SHP77 (cell line): ENCODE results near the gene CGN.

Experiments used
- DNase-seq, 2 experiments: peaks; one replicate each; lab custom pipeline; 2025; lab: John Stamatoyannopoulos, UW

Gene CGN

DNA sequence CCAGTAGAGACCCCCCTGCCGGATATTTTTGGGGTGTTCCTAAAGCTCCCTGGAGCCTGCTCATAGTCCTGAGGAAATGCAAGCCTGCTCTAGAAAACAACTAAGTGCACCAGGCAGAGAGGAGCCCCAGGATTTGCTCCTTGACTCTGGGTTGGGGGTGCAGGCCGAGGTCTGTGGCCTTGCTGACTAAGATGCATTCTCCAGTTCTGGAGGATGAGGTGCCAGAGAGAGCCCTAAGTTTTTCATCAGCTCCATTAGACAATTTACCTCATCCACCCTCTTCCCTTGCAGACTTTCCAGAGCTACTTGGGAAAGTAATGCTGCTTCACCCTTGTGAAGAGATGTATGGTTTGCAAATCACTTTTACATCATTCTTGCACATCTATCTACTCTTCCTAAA lies 38.0 kb downstream of the CGN start:
- DNase-seq = no peak

DNA sequence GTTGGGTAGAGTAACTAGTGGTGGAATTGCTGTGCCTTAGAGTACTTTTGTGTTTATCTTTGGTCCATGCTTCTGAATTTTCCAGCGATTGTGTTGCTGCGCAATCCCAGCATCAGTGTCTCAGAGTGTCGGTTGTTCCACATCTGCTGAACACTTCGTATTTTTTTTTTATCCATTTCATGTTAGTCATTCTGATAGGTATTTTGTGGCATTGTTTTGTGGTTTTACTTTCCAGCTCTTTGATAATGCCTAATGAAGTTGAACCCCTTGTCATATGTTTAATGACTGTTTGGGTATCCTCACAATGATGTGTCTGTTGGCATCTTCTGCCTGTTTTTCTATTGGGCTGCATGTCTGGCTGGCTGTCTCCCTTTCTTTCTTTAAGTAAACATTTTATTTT lies 42.5 kb downstream of the CGN start:
- no peak for DNase-seq

DNA sequence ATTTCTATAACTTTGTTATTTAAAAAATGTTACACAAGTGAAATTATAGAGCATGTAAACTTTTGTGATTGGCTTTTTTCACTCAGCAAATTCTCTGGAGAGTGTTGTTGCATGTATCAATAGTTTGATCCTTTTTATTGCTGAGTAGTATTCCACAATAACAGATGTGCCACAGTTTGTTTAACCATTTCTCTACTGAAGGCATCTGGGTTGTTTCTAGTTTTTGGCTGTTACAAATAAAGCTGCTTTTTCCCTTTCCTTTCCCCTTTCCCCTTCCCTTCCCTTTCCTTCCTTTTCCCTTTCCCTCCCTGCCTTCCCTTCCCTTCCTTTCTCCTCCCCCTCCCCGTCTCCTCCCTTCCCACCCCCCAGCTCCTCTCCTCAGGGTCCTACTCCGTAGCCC lies 44.9 kb downstream of the CGN start:
- DNase-seq = no peak

DNA sequence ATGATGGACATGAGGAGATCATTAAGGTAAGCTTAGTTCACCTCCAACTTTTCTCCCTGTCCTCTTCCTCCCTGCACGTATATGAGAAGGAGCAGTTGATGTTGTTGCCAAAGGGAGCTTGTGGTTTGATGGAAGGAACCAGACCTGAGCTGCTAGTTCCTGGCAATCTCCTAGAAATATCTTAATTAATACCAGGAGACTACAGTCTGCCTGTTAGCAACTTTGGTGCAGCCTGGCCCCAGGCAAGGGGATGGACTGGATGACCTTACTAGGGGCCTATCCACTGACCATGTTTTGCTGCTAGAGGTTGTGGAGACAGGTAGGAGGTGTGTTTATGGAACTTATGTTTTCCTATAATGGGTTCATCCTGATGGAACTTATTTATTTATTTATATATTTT lies 51.5 kb downstream of the CGN start:
- DNase-seq = no peak

DNA sequence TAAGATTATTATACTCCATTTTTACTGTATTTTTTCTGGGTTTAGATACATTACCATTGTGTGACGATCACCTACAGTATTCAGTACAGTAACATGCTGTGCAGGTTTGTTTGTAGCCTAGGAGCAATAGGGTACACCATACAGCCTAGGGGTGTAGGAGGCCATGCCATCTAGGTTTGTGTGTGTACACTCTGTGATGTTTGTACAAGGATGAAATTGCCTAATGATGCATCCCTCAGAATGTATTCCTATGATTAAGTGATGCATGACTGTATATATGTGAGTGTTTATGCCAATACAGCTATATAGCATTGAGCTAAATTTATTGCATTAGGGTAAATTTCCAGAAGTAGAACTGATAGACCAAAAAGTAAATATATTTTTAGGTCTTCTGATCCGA lies 52.2 kb downstream of the CGN start:
- no peak for DNase-seq

- DNase-seq = no peak
Measured at GRCh38 chr1:151565502-151566189, 54.5 kb downstream of the CGN start.

GRCh38 chr1:151568626-151569088 lies 57.5 kb downstream of the CGN start:
- DNase-seq = no peak

GRCh38 chr1:151570819-151571218 lies 59.6 kb downstream of the CGN start:
- peak in 1 of 2 experiments; percentile 58 for DNase-seq

DNA sequence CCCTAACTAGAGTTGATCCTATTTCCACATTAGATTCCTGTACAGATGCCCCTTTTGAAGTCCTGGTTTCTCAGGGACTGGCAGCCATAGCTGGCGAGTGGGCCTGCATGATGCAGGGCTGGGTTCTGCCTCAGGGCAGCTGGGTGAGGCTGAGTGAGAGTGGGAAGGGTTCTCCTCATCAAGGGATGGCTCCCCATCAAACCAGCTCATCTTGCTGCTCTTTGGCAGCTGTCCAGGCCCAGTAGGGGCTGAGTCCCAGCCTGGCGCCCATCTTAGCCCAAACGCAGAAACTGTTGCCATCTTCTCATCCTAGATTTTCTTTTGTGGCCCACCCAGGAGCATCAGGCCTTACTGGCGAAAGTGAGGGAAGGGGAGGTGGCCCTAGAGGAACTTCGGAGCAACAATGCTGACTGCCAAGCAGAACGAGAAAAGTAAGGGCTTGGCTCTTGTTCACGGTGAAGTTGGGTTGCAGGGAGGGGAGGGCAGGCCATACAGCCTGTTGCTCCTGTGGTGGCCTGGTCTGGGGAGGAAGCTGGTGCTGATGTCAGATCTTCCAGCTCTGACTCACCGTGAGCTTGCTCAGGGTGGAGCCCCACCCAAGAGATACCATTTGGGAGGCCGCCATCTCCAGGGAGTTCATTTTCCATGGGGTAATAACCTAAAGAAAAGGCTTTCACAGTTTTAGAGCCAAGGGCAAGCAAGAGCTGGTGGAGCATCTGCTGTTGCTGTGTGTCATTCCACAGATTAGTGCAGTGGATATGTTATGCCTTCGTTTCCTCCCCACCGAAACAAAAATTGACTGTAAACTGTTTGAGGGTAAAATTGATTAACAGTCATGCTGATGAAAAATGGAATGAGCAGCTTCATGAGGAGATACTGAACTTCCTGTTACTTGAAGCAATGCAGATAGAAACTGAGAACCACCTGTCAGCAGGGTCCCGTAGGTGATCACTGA lies 63.7 kb downstream of the CGN start:
- no peak for DNase-seq

- no peak for DNase-seq
Measured at GRCh38 chr1:151577173-151577572, 66.0 kb downstream of the CGN start.

DNA sequence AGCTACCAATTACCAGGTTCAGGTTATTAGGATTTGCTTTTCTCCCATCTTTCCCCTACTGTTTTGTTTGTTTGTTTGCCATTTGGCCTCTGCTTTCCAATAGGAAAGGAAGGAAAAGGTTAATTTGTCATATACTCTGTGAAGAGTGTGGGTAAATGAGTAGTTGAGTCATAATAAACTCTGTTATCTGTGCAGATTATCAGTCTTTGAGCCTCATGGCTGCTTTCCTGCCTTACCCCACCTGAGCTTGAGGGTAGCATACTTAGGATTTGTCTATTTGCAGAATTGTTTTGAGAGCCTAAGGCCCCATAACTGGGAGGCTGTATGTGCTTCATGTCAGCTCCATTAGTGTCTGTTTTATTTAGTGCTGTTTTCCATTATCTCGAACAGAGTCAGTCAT lies 67.8 kb downstream of the CGN start:
- DNase-seq = no peak

DNA sequence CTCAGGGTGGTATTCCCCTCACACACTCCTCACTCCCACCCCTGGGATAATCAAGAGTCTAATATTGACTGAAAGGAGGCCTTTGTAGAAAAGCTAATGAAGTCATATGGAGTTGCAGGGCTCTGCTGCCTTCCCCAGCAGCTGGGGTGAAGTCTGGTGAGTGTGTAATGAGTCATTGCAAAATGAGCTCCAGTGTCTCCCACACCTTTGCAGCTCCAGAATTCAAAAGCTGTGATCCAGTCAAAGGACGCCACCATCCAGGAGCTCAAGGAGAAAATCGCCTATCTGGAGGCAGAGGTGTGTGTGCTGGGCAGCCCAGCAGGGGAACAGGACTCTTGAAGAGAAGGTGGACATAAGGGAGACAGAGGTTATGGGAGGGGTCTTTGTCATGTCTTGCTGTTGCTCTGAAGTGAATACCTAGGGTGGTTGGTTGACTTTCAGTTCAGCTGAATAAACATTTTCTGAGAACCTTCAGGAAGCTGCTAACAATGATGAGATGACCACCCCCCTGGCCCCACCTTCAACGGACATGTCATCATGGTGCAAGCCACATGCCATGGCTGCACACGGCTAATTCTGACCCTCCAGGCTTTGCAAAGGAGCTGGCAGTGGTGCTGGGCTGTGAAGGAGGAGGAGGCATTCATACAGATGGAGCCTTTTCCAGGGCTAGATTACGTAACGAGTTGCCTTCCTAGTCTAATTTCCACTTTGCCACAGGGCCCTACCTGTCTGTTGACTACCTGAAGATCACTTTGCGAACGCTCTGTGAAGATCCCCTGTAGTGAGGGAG lies 68.4 kb downstream of the CGN start:
- no peak for DNase-seq

GRCh38 chr1:151581451-151581850 lies 70.3 kb downstream of the CGN start:
- DNase-seq = no peak

- DNase-seq = no peak
Measured at GRCh38 chr1:151581921-151582320, 70.7 kb downstream of the CGN start.

DNA sequence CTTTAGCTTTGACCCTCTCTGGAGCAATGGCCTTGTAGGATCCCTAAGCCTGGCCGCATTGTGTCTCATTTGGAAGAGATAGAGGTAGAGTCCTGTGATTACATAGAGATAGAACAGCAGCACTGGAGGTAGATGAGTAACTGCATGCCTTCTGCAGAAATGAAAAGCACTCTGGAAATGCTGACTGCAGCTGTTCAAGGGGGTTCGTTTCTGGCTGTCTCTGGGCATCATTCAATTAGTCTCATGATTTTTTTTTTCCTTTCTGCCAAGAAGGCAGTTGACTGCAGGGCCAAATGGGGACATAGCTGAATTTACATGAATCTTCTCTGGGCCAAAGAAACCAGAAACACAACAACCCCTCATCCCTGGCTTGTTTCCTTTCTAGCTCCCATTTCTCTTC lies 72.6 kb downstream of the CGN start:
- DNase-seq = no peak

GRCh38 chr1:151584278-151584677 lies 73.1 kb downstream of the CGN start:
- DNase-seq = no peak

DNA sequence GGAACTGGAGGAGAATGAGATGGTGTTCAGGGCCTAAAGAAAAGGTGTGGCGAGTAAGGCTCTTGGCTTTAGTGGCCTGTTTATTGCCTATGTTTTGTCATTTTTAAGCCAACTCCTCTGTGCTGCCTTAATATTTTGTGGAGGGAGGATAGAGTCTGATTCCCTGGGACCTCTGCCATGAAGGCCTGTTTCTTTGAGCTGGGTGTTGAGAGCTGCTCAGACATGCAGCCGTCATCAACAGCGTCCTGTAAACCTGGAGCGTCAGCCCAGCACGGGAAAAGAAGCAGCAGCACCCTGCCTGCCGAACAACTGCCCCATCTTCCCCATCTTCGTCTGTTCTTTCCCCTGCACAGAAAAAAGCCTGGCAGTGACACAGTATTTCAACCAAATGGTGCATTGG lies 73.6 kb downstream of the CGN start:
- DNase-seq = no peak

DNA sequence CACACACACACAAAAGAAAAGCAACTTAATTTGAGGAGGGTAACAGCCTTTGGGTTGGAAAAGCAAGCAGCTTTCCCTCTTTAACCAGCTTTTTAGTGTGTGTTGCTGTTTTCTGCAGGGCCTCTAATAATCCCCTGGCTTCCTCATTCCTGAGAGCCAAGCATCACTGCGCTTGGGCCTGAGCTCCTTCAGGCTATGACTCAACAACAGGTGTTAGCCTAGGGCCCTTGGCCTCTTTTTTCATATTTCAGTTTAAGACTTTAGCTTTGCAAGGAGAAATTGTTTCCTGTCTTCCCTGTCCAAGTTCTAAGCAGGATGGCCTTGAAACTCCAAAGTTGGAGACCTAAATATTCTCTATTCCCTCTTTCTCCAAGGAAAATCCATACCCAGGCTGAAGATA lies 74.4 kb downstream of the CGN start:
- DNase-seq = no peak
